Thymus (tissue), 11 donors: ENCODE data around the gene SNX25. TPM values are rescaled to one million over a fixed set of nuclear protein-coding genes. Genes with fewer than 3 reads are reported as not detected.

ENCODE experiments used
- DNase-seq, 9 donors: peaks; one replicate each; pipeline ENCODE4 v3.0.0-alpha.2; 2013; ENCODE audit warnings: low spot score in 9 of 9, low read depth in 6 of 9, missing footprints in 1 of 9
- H3K27ac ChIP-seq, 2 donors: one replicate each; pipeline ENCODE4 v1.5.1; 2013; ENCODE audit warnings: control low read depth in 1 of 2, low read depth in 1 of 2, low read length in 1 of 2, mild to moderate bottlenecking in 1 of 2, moderate library complexity in 1 of 2
- H3K27me3 ChIP-seq, 2 donors: one replicate each; pipeline ENCODE4 v1.5.1; 2013; ENCODE audit warnings: low read length in 1 of 2; ENCODE audit not compliant: control insufficient read depth in 2 of 2, insufficient read depth in 1 of 2
- H3K36me3 ChIP-seq, 2 donors: one replicate each; pipeline ENCODE4 v1.5.1; 2013; ENCODE audit warnings: low read length in 1 of 2, mild to moderate bottlenecking in 1 of 2, moderate library complexity in 1 of 2; ENCODE audit not compliant: control insufficient read depth in 2 of 2, insufficient read depth in 2 of 2
- H3K4me1 ChIP-seq, 2 donors: one replicate each; pipeline ENCODE4 v1.5.1; 2013; ENCODE audit warnings: low read length in 2 of 2; ENCODE audit not compliant: control insufficient read depth in 2 of 2, insufficient read depth in 2 of 2
- H3K4me3 ChIP-seq, 2 donors: one replicate each; pipeline ENCODE4 v1.5.1; 2013; ENCODE audit warnings: low read length in 2 of 2, control low read depth in 1 of 2, mild to moderate bottlenecking in 1 of 2
- H3K9me3 ChIP-seq, 2 donors: one replicate each; pipeline ENCODE4 v1.5.1; 2013; ENCODE audit warnings: low read length in 1 of 2, mild to moderate bottlenecking in 1 of 2; ENCODE audit not compliant: control insufficient read depth in 2 of 2, insufficient read depth in 1 of 2
- WGBS: extraction: QIAGEN DNeasy Blood & Tissue Kit; methylation state at CpG from one replicate; pipeline ENCODE4 v1.1.7; 2013; 5-methylcytosine and 5-hydroxymethylcytosine counted together
- polyA plus RNA-seq: library from polyadenylated mRNA; stranded (reverse); fragments of 200-250 nt; gene quantifications from one replicate; pipeline ENCODE4 v1.2.3, GENCODE V29; 2013
- total RNA-seq: library from RNA; stranded (reverse); fragments of 120-200 nt; gene quantifications from one replicate; pipeline ENCODE4 v1.2.4, GENCODE V29; 2013
- donor health status: healthy.

SNX25 gene
- total and polyA plus RNA-seq, 2 donors, result 7.9 to 8.5 TPM

GRCh38 chr4:185211641-185212040 is 2.2 kb downstream of the SNX25 start:
- no peak overlapping the region for H3K4me3 ChIP-seq
- DNase-seq, result no peak
- H3K4me1 ChIP-seq, result peaks cover 3 to 10% of the 10 kb centered on the region in 2 donors
- peaks cover 33 to 70% of the 10 kb centered on the region in 2 donors for H3K27me3 ChIP-seq
- H3K27ac ChIP-seq, result no peak overlapping the region
- WGBS, result 86% methylated on average over 2 of the region's 2 CpGs
- H3K36me3 ChIP-seq, result no peaks in the 10 kb centered on the region
- H3K9me3 ChIP-seq, result no peaks in the 10 kb centered on the region

GRCh38 chr4:185212581-185212980 is 3.2 kb downstream of the SNX25 start:
- WGBS, result 98% methylated on average over 4 of the region's 4 CpGs
- no peaks in the 10 kb centered on the region for H3K9me3 ChIP-seq
- no peak for DNase-seq
- H3K4me3 ChIP-seq, result no peak overlapping the region
- H3K27ac ChIP-seq, result no peak overlapping the region
- no peaks in the 10 kb centered on the region for H3K36me3 ChIP-seq
- H3K27me3 ChIP-seq, result peaks cover 30 to 63% of the 10 kb centered on the region in 2 donors
- H3K4me1 ChIP-seq, result peaks cover 3 to 10% of the 10 kb centered on the region in 2 donors

- Histone ChIP-seq H3K27ac (no peak overlapping the region), H3K4me3 (no peak overlapping the region), H3K27me3 (peaks cover 23 to 50% of the 10 kb centered on the region in 2 donors), H3K4me1 (peaks cover 3 to 9% of the 10 kb centered on the region in 2 donors), H3K9me3 (no peaks in the 10 kb centered on the region), H3K36me3 (no peaks in the 10 kb centered on the region)
- DNase-seq, result no peak
- 59% methylated on average over 4 of the region's 4 CpGs for WGBS
Observed at GRCh38 chr4:185213877-185214276, 4.5 kb downstream of the SNX25 start.

GRCh38 chr4:185215261-185215660 is 5.9 kb downstream of the SNX25 start:
- Histone ChIP-seq H3K4me1 (peaks cover 0 to 5% of the 10 kb centered on the region in 2 donors), H3K4me3 (no peak overlapping the region), H3K27me3 (peaks cover 15 to 42% of the 10 kb centered on the region in 2 donors), H3K9me3 (no peaks in the 10 kb centered on the region), H3K36me3 (no peaks in the 10 kb centered on the region), H3K27ac (no peak overlapping the region)
- DNase-seq, result no peak
- WGBS, result 96% methylated on average over 2 of the region's 2 CpGs

GRCh38 chr4:185217408-185217975 is 8.1 kb downstream of the SNX25 start:
- WGBS, result 93% methylated on average over 6 of the region's 6 CpGs
- H3K4me1 ChIP-seq, result no peaks in the 10 kb centered on the region
- H3K9me3 ChIP-seq, result no peaks in the 10 kb centered on the region
- H3K4me3 ChIP-seq, result no peak overlapping the region
- H3K27ac ChIP-seq, result no peak overlapping the region
- no peak for DNase-seq
- H3K27me3 ChIP-seq, result peaks cover 0 to 20% of the 10 kb centered on the region in 2 donors
- no peaks in the 10 kb centered on the region for H3K36me3 ChIP-seq

GRCh38 chr4:185218312-185218711 is 8.9 kb downstream of the SNX25 start:
- WGBS, result 98% methylated on average over 2 of the region's 2 CpGs
- Histone ChIP-seq H3K4me3 (no peak overlapping the region), H3K4me1 (no peaks in the 10 kb centered on the region), H3K27ac (no peak overlapping the region), H3K27me3 (peaks cover 0 to 12% of the 10 kb centered on the region in 2 donors), H3K36me3 (no peaks in the 10 kb centered on the region), H3K9me3 (no peaks in the 10 kb centered on the region)
- no peak for DNase-seq

- Histone ChIP-seq H3K27ac (no peak overlapping the region), H3K4me1 (no peaks in the 10 kb centered on the region), H3K27me3 (peaks cover 0 to 2% of the 10 kb centered on the region in 2 donors), H3K4me3 (no peak overlapping the region), H3K36me3 (no peaks in the 10 kb centered on the region), H3K9me3 (no peaks in the 10 kb centered on the region)
- 66% methylated on average over 3 of the region's 3 CpGs for WGBS
- no peak for DNase-seq
Observed at GRCh38 chr4:185219551-185220344, 10.3 kb downstream of the SNX25 start.

- Histone ChIP-seq H3K27ac (no peak overlapping the region), H3K27me3 (no peaks in the 10 kb centered on the region), H3K4me1 (no peaks in the 10 kb centered on the region), H3K36me3 (no peaks in the 10 kb centered on the region), H3K4me3 (no peak overlapping the region), H3K9me3 (no peaks in the 10 kb centered on the region)
- WGBS, result over 99% methylated on average over 2 of the region's 2 CpGs
- no peak for DNase-seq
Observed at GRCh38 chr4:185221491-185221890, 12.1 kb downstream of the SNX25 start.

GRCh38 chr4:185221912-185222311 is 12.5 kb downstream of the SNX25 start:
- Histone ChIP-seq H3K27ac (no peak overlapping the region), H3K4me3 (no peak overlapping the region), H3K36me3 (no peaks in the 10 kb centered on the region), H3K27me3 (no peaks in the 10 kb centered on the region), H3K9me3 (no peaks in the 10 kb centered on the region), H3K4me1 (no peaks in the 10 kb centered on the region)
- 85% methylated on average over 10 of the region's 10 CpGs for WGBS
- DNase-seq, result no peak
